ENCODE results near the gene IFI27. TPM values are rescaled to one million over a fixed set of nuclear protein-coding genes. Genes with fewer than 3 reads are reported as not detected.

Gene IFI27
- total RNA-seq, 4 donors from 2014 or later = 39.5 to 958 (median 291) TPM

DNA sequence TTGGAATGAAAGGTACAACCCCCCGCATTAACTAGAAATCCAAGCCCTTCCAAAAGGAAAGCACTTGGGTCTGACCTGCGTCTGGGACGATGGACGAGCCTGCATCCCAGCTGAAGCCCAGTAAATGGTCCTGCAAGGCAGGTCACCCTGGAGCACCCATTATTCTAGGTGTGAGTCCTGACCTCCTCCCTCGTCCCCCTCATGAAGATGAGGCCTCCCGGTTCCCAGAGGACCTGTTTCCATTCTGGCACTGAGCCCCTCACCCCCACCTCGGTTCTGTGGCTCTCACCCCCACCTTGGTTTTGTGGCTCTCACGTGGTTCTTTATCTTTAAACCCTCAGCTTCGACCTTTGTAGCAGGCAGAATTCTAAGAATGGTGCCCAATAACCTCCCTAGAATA lies 7.3 kb downstream of the IFI27 start:
- intact Hi-C loops (cut with DNase I) = no loop called here
- Histone ChIP-seq H3K36me3 (no peaks in the 10 kb centered on the region), H3K27ac (no peak overlapping the region), H3K9me3 (peaks cover 0 to 19% (median 7%) of the 10 kb centered on the region in 3 donors), H3K4me1 (peaks cover 7 to 31% (median 18%) of the 10 kb centered on the region in 3 donors), H3K4me3 (no peak overlapping the region), H3K27me3 (peaks cover 0 to 8% (median 0%) of the 10 kb centered on the region in 4 donors)
- DNase-seq = no peak
- 75 to 76% methylated on average over 6 to 7 of the region's 9 CpGs for WGBS, 2 donors
- TF ChIP-seq POLR2A (IDR thresholded peaks at IDR 0.05) = no peak
- TF ChIP-seq, protein P1, sequence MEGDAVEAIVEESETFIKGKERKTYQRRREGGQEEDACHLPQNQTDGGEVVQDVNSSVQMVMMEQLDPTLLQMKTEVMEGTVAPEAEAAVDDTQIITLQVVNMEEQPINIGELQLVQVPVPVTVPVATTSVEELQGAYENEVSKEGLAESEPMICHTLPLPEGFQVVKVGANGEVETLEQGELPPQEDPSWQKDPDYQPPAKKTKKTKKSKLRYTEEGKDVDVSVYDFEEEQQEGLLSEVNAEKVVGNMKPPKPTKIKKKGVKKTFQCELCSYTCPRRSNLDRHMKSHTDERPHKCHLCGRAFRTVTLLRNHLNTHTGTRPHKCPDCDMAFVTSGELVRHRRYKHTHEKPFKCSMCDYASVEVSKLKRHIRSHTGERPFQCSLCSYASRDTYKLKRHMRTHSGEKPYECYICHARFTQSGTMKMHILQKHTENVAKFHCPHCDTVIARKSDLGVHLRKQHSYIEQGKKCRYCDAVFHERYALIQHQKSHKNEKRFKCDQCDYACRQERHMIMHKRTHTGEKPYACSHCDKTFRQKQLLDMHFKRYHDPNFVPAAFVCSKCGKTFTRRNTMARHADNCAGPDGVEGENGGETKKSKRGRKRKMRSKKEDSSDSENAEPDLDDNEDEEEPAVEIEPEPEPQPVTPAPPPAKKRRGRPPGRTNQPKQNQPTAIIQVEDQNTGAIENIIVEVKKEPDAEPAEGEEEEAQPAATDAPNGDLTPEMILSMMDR (IDR thresholded peaks at IDR 0.05) = no peak

DNA sequence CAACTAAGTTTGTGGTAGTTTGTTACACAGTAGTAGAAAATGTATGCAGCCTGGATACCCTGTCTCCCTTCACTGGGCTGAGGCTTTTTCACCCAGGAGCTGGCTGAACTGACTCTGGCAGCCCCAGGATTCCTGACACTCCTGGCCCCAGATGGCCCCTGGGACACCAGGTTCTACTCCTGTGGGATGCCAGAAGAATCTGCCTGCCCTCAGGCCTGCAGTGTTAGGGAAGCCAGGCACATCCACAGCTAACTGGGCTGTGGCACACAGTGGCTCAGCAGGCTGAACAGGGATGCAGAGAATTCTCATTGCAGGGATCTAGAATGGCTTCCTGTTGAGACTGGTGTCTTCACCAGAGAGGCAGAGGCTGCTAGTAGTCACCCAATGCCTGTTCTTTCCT lies 8.5 kb downstream of the IFI27 start:
- no peak overlapping the region for H3K27ac ChIP-seq
- peaks cover 0 to 19% (median 7%) of the 10 kb centered on the region in 3 donors for H3K9me3 ChIP-seq
- TF ChIP-seq POLR2A (IDR thresholded peaks at IDR 0.05) = no peak
- TF ChIP-seq, protein P1 (IDR thresholded peaks at IDR 0.05) = no peak
- DNase-seq = no peak
- H3K36me3 ChIP-seq = no peaks in the 10 kb centered on the region
- peaks cover 0 to 8% (median 0%) of the 10 kb centered on the region in 4 donors for H3K27me3 ChIP-seq
- no peak overlapping the region for H3K4me3 ChIP-seq
- intact Hi-C loops (cut with DNase I) = no loop called here
- H3K4me1 ChIP-seq = peaks cover 3 to 18% (median 9%) of the 10 kb centered on the region in 3 donors

DNA sequence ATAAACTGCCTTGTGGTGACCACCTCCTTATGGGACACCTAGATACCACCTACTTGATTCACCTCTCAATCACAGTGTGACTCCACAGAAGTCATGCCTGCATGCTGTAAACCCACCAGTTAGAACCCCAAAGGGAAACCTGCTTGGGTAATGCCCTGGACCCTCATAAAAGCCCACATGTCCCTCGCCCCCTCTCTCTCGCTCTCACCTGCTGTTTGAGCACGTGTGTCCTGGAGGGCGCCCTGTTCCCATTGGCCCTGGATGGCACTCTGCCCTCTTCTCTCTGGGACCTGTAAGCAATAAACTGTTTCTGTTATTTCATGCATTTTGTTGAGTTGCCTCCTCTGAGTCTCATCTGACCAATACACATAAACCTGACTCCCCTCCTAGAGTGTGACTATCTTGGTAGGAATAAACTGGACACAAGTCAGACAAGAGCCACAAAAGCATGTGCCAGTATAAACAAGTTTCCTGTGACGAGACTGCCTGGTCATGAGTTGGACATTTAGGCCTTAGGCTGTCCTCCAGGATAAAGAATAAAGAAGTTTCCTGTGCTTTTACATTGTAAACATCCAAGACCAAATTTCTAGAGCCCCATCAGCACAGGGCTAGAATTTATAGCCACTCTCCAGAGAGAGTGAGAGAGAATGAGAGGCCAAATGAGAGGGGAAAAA lies 10.3 kb downstream of the IFI27 start:
- peaks cover 0 to 19% (median 7%) of the 10 kb centered on the region in 3 donors for H3K9me3 ChIP-seq
- H3K4me1 ChIP-seq = peaks cover 0 to 2% (median 0%) of the 10 kb centered on the region in 3 donors
- no peak overlapping the region for H3K27ac ChIP-seq
- 77% methylated on average over 5 of the region's 5 CpGs for WGBS, 2 donors
- TF ChIP-seq, protein P1 (IDR thresholded peaks at IDR 0.05) = no peak
- TF ChIP-seq POLR2A (IDR thresholded peaks at IDR 0.05) = no peak
- intact Hi-C loops (cut with DNase I) = no loop called here
- H3K27me3 ChIP-seq = peaks cover 0 to 8% (median 0%) of the 10 kb centered on the region in 4 donors
- H3K4me3 ChIP-seq = no peak overlapping the region
- H3K36me3 ChIP-seq = no peaks in the 10 kb centered on the region
- no peak for DNase-seq

DNA sequence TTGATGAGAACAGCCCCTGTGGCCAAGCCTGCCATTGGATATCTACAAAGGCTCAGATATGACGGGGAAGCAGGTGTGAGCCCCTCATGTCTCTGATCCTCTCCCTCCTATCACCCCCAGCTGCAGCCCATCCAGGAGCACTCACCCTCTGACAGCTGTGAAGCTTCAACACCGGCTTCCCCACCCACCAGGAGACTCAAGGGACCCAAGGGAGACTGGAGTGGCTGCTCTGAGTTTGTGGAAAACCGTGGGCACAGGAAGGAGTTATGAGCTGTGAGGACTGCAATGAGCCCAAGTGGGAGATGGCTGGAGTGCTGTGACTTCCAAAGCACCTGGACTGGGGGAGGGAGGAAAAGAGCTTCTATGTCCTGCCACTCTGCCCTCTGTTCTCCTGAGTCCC lies 10.9 kb downstream of the IFI27 start:
- no peaks in the 10 kb centered on the region for H3K36me3 ChIP-seq
- no peak for DNase-seq
- TF ChIP-seq, protein P1 (IDR thresholded peaks at IDR 0.05) = no peak
- no peak overlapping the region for H3K4me3 ChIP-seq
- no peak overlapping the region for H3K27ac ChIP-seq
- peaks cover 0 to 8% (median 0%) of the 10 kb centered on the region in 4 donors for H3K27me3 ChIP-seq
- H3K9me3 ChIP-seq = peaks cover 0 to 19% (median 7%) of the 10 kb centered on the region in 3 donors
- H3K4me1 ChIP-seq = no peaks in the 10 kb centered on the region
- 67 to 70% methylated on average over 1 to 2 of the region's 3 CpGs for WGBS, 2 donors
- intact Hi-C loops (cut with DNase I) = no loop called here

DNA sequence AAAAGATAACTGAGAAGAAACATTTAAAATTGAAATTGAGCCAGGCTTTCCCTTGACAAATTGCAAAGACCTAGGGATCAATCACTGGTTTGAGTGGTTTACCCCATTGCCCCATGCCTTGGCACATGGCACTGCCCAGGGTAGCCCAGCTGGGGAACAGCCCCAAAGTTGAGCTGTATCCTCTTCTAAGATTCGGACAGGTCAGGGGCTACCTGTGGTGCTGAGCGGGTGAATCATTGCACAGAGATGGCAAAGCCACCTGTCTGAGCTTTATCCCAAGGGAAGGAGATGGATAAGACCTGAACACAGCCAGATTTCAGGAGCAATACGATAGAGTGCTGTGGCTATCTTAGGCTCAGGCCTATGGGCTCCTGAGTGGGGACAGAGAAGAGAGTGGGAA lies 11.9 kb downstream of the IFI27 start:
- DNase-seq = no peak
- no peaks in the 10 kb centered on the region for H3K4me1 ChIP-seq
- no peak overlapping the region for H3K4me3 ChIP-seq
- H3K27ac ChIP-seq = no peak overlapping the region
- no peak for TF ChIP-seq POLR2A (IDR thresholded peaks at IDR 0.05)
- TF ChIP-seq, protein P1 (IDR thresholded peaks at IDR 0.05) = no peak
- WGBS, 2 donors = 56 to 89% methylated on average over 1 to 3 of the region's 3 CpGs
- intact Hi-C loops (cut with DNase I) = no loop called here
- peaks cover 0 to 8% (median 0%) of the 10 kb centered on the region in 3 donors for H3K36me3 ChIP-seq
- peaks cover 0 to 8% (median 0%) of the 10 kb centered on the region in 4 donors for H3K27me3 ChIP-seq
- peaks cover 0 to 19% (median 7%) of the 10 kb centered on the region in 3 donors for H3K9me3 ChIP-seq
